ENCODE measurements around the gene ANKRD60. TPM values are rescaled to one million over a fixed set of nuclear protein-coding genes. Genes with fewer than 3 reads are reported as not detected.

The ANKRD60 gene
- total RNA-seq, 1 experiment from 2014 or later, result not detected

GRCh38 chr20:58245181-58245891, 16.9 kb upstream of the ANKRD60 start (continued):
- no peak for TF ChIP-seq ERG (CRISPR knock-in tag; IDR thresholded peaks at IDR 0.05)
- TF ChIP-seq CBFB (CRISPR knock-in tag; IDR thresholded peaks at IDR 0.05; ENCODE audit: low read depth), result no peak
- no peak for TF ChIP-seq FOXP1 (CRISPR knock-in tag; IDR thresholded peaks at IDR 0.05; ENCODE audit: borderline replicate concordance)
- no peak for TF ChIP-seq NR2C2 (CRISPR knock-in tag; IDR thresholded peaks at IDR 0.05)
- no peak for TF ChIP-seq USF1 (CRISPR knock-in tag; IDR thresholded peaks at IDR 0.05)

- ChIA-PET POLR2A (no interaction called here), CTCF (interaction anchor here (0.8 to 4.5 kb wide), 5 partner anchors 115 to 578 kb away, joined by 3 to 25 read pairs (median 5); no protein-coding TSS in a partner anchor)
- Mint-ChIP-seq H3K27ac (no peak overlapping the region), H3K4me1 (peaks cover 10% of the 10 kb centered on the region), H3K36me3 (peaks cover 32% of the 10 kb centered on the region), H3K27me3 (ENCODE audit: low read depth) (no peaks in the 10 kb centered on the region), H3K9me3 (no peaks in the 10 kb centered on the region), H3K4me3 (no peak overlapping the region)
- ATAC-seq (no peak), DNase-seq (ENCODE audit: low spot score) (no peak)
- TF ChIP-seq CBFB (CRISPR knock-in tag; IDR thresholded peaks at IDR 0.05; ENCODE audit: low read depth) (no peak), PREB (CRISPR knock-in tag; IDR thresholded peaks at IDR 0.05; ENCODE audit: borderline replicate concordance) (no peak), MLX (CRISPR knock-in tag; IDR thresholded peaks at IDR 0.05) (no peak), GTF2I (CRISPR knock-in tag; conservative IDR thresholded peaks at IDR 0.05) (no peak)
Observed at GRCh38 chr20:58244517-58245030, 16.1 kb upstream of the ANKRD60 start.

- no peaks in the 10 kb centered on the region for H3K27me3 Mint-ChIP-seq (ENCODE audit: low read depth)
- ATAC-seq (no peak), DNase-seq (ENCODE audit: low spot score) (no peak)
- peaks cover 33% of the 10 kb centered on the region for H3K36me3 Mint-ChIP-seq
- POLR2A ChIA-PET, result no interaction called here
- H3K9me3 Mint-ChIP-seq, result no peaks in the 10 kb centered on the region
- H3K27ac Mint-ChIP-seq, result no peak overlapping the region
- H3K4me1 Mint-ChIP-seq, result peaks cover 10% of the 10 kb centered on the region
- CTCF ChIA-PET, result interaction anchor here (0.7 to 2.9 kb wide), 7 partner anchors 51 to 579 kb away, joined by 3 to 16 read pairs (median 3); no protein-coding TSS in a partner anchor
- H3K4me3 Mint-ChIP-seq, result no peak overlapping the region
- TF ChIP-seq AFF4 (CRISPR knock-in tag; IDR thresholded peaks at IDR 0.05; ENCODE audit: borderline replicate concordance) (no peak), MXD4 (CRISPR knock-in tag; IDR thresholded peaks at IDR 0.05; ENCODE audit: borderline replicate concordance) (no peak), ZNF317 (CRISPR knock-in tag; IDR thresholded peaks at IDR 0.05; ENCODE audit: borderline replicate concordance, low read depth) (no peak), MLX (CRISPR knock-in tag; IDR thresholded peaks at IDR 0.05) (no peak), FOXP4 (CRISPR knock-in tag; IDR thresholded peaks at IDR 0.05) (no peak), NR3C1 (CRISPR knock-in tag; conservative IDR thresholded peaks at IDR 0.05; ENCODE audit: low read depth) (no peak), ATF1 (CRISPR knock-in tag; IDR thresholded peaks at IDR 0.05) (no peak), FOXJ3 (CRISPR knock-in tag; IDR thresholded peaks at IDR 0.05; ENCODE audit: borderline replicate concordance) (no peak), ZNF512 (CRISPR knock-in tag; IDR thresholded peaks at IDR 0.05; ENCODE audit: borderline replicate concordance) (no peak), SMAD3 (CRISPR knock-in tag; IDR thresholded peaks at IDR 0.05; ENCODE audit: borderline replicate concordance) (no peak)
Observed at GRCh38 chr20:58243653-58244410, 15.4 kb upstream of the ANKRD60 start.

Data from WTC11 (cell line).